Suprapubic skin (tissue), 4 donors: ENCODE measurements around the gene HAPLN2.

ENCODE experiments used
- CTCF ChIP-seq, 2 donors: fragments of 200-600 bp in 1 of 2; fragments of 450-650 bp in 1 of 2; sonication (generic) in 1 of 2; IDR thresholded peaks; one replicate each; pipeline ENCODE4 v1.5.1; 2016 to 2019; ENCODE audit warnings: antibody characterized with exemption in 2 of 2, mild to moderate bottlenecking in 1 of 2, moderate library complexity in 1 of 2
- EP300 ChIP-seq: sonication (generic); formaldehyde crosslinking; IDR thresholded peaks from one replicate; pipeline ENCODE4 v1.6.1; 2017; ENCODE audit warnings: antibody characterized with exemption
- POLR2A ChIP-seq, 2 donors: fragments of 450-650 bp; IDR thresholded peaks; one replicate each; pipeline ENCODE4 v1.6.1; 2017; ENCODE audit warnings: antibody characterized with exemption in 2 of 2, mild to moderate bottlenecking in 2 of 2, moderate library complexity in 2 of 2
- POLR2AphosphoS5 ChIP-seq, 3 donors: sonication (generic); formaldehyde crosslinking; IDR thresholded peaks; one replicate each; pipeline ENCODE4 v1.6.1; 2017; ENCODE audit warnings: antibody characterized with exemption in 3 of 3

- no peak for TF ChIP-seq POLR2A (IDR thresholded peaks at IDR 0.05)
- TF ChIP-seq CTCF (IDR thresholded peaks at IDR 0.05), result no peak
- no peak for TF ChIP-seq EP300
- no peak for TF ChIP-seq POLR2AphosphoS5 (IDR thresholded peaks at IDR 0.05)
Observed at GRCh38 chr1:156664767-156665411, 45.7 kb downstream of the HAPLN2 start.
